Panc1 (cell line): Measurements from ENCODE around the gene CCL5. TPM values are rescaled to one million over a fixed set of nuclear protein-coding genes. Genes with fewer than 3 reads are reported as not detected.

Source experiments
- ATAC-seq: fragments of 200-7000 bp; cut with Tn5 transposase; 2 replicates; pipeline ENCODE4 v1.9.1; 2020; ENCODE audit warnings: mild to moderate bottlenecking, moderate library complexity
- BruUV-seq: library from RNA; stranded (reverse); fragments of 400-500 nt; replicated peaks from 2 replicates; lab custom pipeline; 2021; lab: Mats Ljungman, UMichigan
- CTCF ChIA-PET: fragments of 300-600 bp; sonication (Branson Sonifier 250); formaldehyde crosslinking; loops from one replicate; lab custom pipeline; 2022; ENCODE audit warnings: antibody characterized with exemption; lab: Charles Lee
- POLR2A ChIA-PET: fragments of 300-600 bp; sonication (Branson Sonifier 250); formaldehyde crosslinking; loops from one replicate; lab custom pipeline; 2022; ENCODE audit warnings: antibody characterized with exemption; lab: Charles Lee
- DNase-seq: peaks from one replicate; pipeline ENCODE4 v3.0.0-alpha.2; 2010; ENCODE audit warnings: low read depth, low spot score
- H3K27ac ChIP-seq: 2 replicates; pipeline ENCODE4 v1.5.1; 2011; ENCODE audit warnings: mild to moderate bottlenecking, low read length, inconsistent platforms
- H3K27me3 ChIP-seq: fragments of 200-500 bp; sonication (Bioruptor generic); 2 replicates; pipeline ENCODE4 v1.6.0; 2014; ENCODE audit warnings: low read length, inconsistent platforms; ENCODE audit not compliant: control insufficient read depth, insufficient read depth
- H3K36me3 ChIP-seq: fragments of 200-500 bp; sonication (Bioruptor generic); 2 replicates; pipeline ENCODE4 v1.5.1; 2014; ENCODE audit warnings: inconsistent platforms, mild to moderate bottlenecking, low read length, moderate library complexity; ENCODE audit not compliant: control insufficient read depth, insufficient read depth
- H3K4me1 ChIP-seq: 2 replicates; pipeline ENCODE4 v1.5.1; 2011; ENCODE audit warnings: inconsistent platforms, mild to moderate bottlenecking, low read length, moderate library complexity; ENCODE audit not compliant: control insufficient read depth, insufficient read depth
- H3K4me3 ChIP-seq, 2 experiments: 2 replicates each; pipeline ENCODE4 v1.5.1; 2011 to 2012; ENCODE audit warnings: low read depth in 2 of 2, low read length in 2 of 2, mild to moderate bottlenecking in 2 of 2, inconsistent platforms in 1 of 2, moderate library complexity in 1 of 2
- H3K9me3 ChIP-seq: fragments of 200-500 bp; sonication (Bioruptor generic); 2 replicates; pipeline ENCODE4 v1.5.1; 2014; ENCODE audit warnings: low read depth, mild to moderate bottlenecking, inconsistent platforms, low read length, moderate library complexity; ENCODE audit not compliant: control insufficient read depth, insufficient read depth
- POLR2AphosphoS5 ChIP-seq: IDR thresholded peaks from 2 replicates; pipeline ENCODE4 v1.6.1; 2012; ENCODE audit warnings: mild to moderate bottlenecking, low read depth, low read length, moderate library complexity
- SIN3A ChIP-seq: IDR thresholded peaks from 2 replicates; pipeline ENCODE4 v1.6.1; 2012; ENCODE audit warnings: low read depth, mild to moderate bottlenecking, low read length, moderate library complexity, borderline replicate concordance; ENCODE audit not compliant: insufficient read depth
- TCF7L2 ChIP-seq: IDR thresholded peaks from 2 replicates; pipeline ENCODE4 v1.6.1; 2011; ENCODE audit warnings: mild to moderate bottlenecking, low read depth, low read length, inconsistent platforms
- in situ Hi-C: cut with HindIII; loops from 2 replicates; pipeline ENCODE4 v1.10.0; 2016; ENCODE audit warnings: low sequenced_read_pairs, low pct_unique_long_range_greater_than_20kb
- intact Hi-C: fragments of 100-400 bp; cut with micrococcal nuclease; formaldehyde crosslinking; loops from one replicate; pipeline ENCODE4 v1.10.0; 2022; ENCODE audit not compliant: unreplicated experiment
- total RNA-seq: library from RNA; stranded (reverse); gene quantifications from one replicate; pipeline ENCODE4 v1.2.1, GENCODE V29; 2021; ENCODE audit not compliant: unreplicated experiment
- TF ChIP-seq, protein P1 (sequence below): fragments of 450-650 bp; IDR thresholded peaks from 2 replicates; pipeline ENCODE4 v1.5.1; 2017; ENCODE audit warnings: mild to moderate bottlenecking
- TF ChIP-seq, protein P2 (sequence below), 2 experiments: IDR thresholded peaks; 2 replicates each; pipeline ENCODE4 v1.6.1; 2011 to 2012; ENCODE audit warnings: low read depth in 2 of 2, control low read depth in 1 of 2, low read length in 1 of 2, mild to moderate bottlenecking in 1 of 2, moderate library complexity in 1 of 2; ENCODE audit not compliant: insufficient read depth in 1 of 2

The CCL5 gene
- total RNA-seq, 1 experiment from 2014 or later, result 15.9 TPM

DNA sequence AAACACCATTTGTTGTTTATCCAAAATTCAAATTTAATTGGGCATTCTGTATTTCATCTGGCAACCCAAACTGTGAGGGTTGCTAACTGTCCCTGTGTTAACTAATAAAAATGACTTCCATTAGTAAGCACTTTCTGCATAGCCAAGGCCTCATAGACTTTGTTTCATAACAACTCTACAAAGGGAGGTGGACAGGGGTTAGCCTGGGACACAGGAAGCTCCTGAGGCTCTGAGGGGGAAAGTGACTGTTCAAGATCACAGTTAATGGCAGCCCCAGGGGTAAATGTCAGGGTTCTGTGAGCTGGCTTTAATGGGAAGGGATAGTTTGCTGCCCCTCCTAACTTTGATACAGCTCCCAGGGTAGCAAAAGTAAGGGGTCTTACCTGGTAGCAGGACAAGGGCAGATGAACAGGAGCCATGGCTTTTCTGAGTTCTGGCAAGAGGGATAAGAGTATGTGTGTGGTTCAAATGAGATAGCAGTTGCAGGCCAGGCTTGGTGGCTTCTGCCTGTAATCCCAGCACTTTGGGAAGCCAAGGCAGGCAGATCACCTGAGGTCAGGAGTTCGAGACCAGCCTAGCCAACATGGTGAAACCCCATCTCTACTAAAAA is 13.7 kb downstream of the CCL5 start:
- no peaks in the 10 kb centered on the region for H3K9me3 ChIP-seq
- ChIA-PET CTCF (interaction anchor here (0.5 kb wide), 1 partner anchor 555 kb away, joined by 3 read pairs; no protein-coding TSS in a partner anchor), POLR2A (interaction anchor here (0.6 to 0.7 kb wide), 2 partner anchors 7 to 69 kb away, joined by 4 read pairs; no protein-coding TSS in a partner anchor)
- DNase-seq (no peak), ATAC-seq (no peak)
- no peaks in the 10 kb centered on the region for H3K27me3 ChIP-seq
- in situ Hi-C loops, result no loop called here
- no peak overlapping the region for H3K4me3 ChIP-seq
- intact Hi-C loops, result no loop called here
- H3K4me1 ChIP-seq, result no peaks in the 10 kb centered on the region
- H3K36me3 ChIP-seq, result no peaks in the 10 kb centered on the region
- TF ChIP-seq, protein P1, sequence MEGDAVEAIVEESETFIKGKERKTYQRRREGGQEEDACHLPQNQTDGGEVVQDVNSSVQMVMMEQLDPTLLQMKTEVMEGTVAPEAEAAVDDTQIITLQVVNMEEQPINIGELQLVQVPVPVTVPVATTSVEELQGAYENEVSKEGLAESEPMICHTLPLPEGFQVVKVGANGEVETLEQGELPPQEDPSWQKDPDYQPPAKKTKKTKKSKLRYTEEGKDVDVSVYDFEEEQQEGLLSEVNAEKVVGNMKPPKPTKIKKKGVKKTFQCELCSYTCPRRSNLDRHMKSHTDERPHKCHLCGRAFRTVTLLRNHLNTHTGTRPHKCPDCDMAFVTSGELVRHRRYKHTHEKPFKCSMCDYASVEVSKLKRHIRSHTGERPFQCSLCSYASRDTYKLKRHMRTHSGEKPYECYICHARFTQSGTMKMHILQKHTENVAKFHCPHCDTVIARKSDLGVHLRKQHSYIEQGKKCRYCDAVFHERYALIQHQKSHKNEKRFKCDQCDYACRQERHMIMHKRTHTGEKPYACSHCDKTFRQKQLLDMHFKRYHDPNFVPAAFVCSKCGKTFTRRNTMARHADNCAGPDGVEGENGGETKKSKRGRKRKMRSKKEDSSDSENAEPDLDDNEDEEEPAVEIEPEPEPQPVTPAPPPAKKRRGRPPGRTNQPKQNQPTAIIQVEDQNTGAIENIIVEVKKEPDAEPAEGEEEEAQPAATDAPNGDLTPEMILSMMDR, result no peak
- TF ChIP-seq, protein P2, sequence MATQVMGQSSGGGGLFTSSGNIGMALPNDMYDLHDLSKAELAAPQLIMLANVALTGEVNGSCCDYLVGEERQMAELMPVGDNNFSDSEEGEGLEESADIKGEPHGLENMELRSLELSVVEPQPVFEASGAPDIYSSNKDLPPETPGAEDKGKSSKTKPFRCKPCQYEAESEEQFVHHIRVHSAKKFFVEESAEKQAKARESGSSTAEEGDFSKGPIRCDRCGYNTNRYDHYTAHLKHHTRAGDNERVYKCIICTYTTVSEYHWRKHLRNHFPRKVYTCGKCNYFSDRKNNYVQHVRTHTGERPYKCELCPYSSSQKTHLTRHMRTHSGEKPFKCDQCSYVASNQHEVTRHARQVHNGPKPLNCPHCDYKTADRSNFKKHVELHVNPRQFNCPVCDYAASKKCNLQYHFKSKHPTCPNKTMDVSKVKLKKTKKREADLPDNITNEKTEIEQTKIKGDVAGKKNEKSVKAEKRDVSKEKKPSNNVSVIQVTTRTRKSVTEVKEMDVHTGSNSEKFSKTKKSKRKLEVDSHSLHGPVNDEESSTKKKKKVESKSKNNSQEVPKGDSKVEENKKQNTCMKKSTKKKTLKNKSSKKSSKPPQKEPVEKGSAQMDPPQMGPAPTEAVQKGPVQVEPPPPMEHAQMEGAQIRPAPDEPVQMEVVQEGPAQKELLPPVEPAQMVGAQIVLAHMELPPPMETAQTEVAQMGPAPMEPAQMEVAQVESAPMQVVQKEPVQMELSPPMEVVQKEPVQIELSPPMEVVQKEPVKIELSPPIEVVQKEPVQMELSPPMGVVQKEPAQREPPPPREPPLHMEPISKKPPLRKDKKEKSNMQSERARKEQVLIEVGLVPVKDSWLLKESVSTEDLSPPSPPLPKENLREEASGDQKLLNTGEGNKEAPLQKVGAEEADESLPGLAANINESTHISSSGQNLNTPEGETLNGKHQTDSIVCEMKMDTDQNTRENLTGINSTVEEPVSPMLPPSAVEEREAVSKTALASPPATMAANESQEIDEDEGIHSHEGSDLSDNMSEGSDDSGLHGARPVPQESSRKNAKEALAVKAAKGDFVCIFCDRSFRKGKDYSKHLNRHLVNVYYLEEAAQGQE (IDR thresholded peaks at IDR 0.05; ENCODE audit: insufficient read depth in 1 of 2, low read depth in 2 of 2, low read length in 1 of 2), result no peak
- TF ChIP-seq TCF7L2 (no peak), POLR2AphosphoS5 (no peak), SIN3A (no peak)
- no peak overlapping the region for H3K27ac ChIP-seq
- no TSS peak for BruUV-seq

DNA sequence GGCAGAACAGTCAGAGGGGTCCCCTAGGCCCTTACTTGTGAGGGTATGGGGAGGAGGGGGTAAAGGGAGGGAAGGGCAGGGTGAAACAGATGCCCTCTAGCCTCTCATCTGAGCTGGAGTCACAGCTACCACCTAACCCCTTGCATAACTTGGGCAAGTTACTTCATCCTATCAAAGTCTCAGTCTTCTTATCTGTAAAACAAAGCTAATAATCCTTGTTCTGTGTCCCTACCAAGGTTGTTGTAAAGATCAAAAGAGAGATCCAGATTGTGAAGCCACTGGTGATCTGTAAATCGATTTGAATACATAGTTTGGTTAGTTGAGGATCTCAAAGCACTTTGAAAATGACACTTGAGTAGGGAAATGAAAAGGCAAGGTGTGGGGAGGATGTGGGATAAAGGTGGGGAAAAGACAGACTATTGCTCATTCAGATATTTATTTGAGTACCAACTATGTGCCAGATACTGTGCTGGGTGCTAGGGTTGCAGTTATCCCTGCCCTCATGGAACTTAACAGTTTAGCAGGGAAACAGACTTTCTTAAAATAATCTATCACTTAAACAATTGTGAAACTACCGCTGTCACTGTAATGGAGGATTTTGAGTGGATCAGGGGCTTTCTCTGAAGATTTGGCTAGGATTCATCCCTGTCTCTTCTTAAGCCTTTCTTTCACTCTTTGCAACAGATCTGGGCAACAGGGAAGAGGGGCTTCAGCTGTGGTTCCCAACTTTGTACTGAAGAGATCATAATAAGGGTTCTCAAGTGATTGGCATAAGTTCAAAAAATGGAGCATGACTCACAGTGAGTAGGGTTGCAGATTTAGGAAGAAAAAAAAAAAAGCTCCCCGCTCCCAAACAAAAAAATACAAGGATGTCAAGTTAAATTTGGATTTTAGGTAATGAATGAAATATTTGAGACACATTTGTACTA is 14.5 kb downstream of the CCL5 start:
- Histone ChIP-seq H3K4me1 (no peaks in the 10 kb centered on the region), H3K4me3 (no peak overlapping the region), H3K9me3 (no peaks in the 10 kb centered on the region), H3K27me3 (no peaks in the 10 kb centered on the region), H3K27ac (no peak overlapping the region), H3K36me3 (no peaks in the 10 kb centered on the region)
- POLR2A ChIA-PET, result interaction anchor here (0.6 kb wide), 1 partner anchor 69 kb away, joined by 4 read pairs; no protein-coding TSS in a partner anchor
- in situ Hi-C loops (no loop called here), intact Hi-C loops (no loop called here)
- ATAC-seq (no peak), DNase-seq (no peak)
- CTCF ChIA-PET, result interaction anchor here (0.5 kb wide), 1 partner anchor 555 kb away, joined by 3 read pairs; no protein-coding TSS in a partner anchor
- TF ChIP-seq, protein P1, result no peak
- TF ChIP-seq, protein P2 (IDR thresholded peaks at IDR 0.05; ENCODE audit: insufficient read depth in 1 of 2, low read depth in 2 of 2, low read length in 1 of 2), result no peak
- TF ChIP-seq SIN3A (no peak), TCF7L2 (no peak), POLR2AphosphoS5 (no peak)
- no TSS peak for BruUV-seq
